GM23338 (cell line): ENCODE results near the gene NDUFS4. TPM values are rescaled to one million over a fixed set of nuclear protein-coding genes. Genes with fewer than 3 reads are reported as not detected.
A peak's percentile ranks its signal among the peaks of the same experiment; 100 is the strongest.

Source experiments
- ATAC-seq: fragments of 200-7000 bp; cut with Tn5 transposase; 3 replicates; pipeline ENCODE4 v1.9.1; 2020
- DNase-seq: peaks from one replicate; pipeline ENCODE4 v3.0.0-alpha.2; 2015; ENCODE audit warnings: low spot score
- H2AFZ ChIP-seq: fragments of 200-600 bp; sonication (generic); 2 replicates; pipeline ENCODE4 v1.8.0; 2016; ENCODE audit warnings: antibody characterized with exemption, mild to moderate bottlenecking, moderate library complexity
- H3F3A ChIP-seq: fragments of 200-600 bp; sonication (generic); replicated peaks from 2 replicates; pipeline ENCODE4 v1.8.0; 2017; ENCODE audit warnings: antibody characterized with exemption, mixed run types, low read depth
- H3K27ac ChIP-seq: fragments of 200-600 bp; sonication (generic); 2 replicates; pipeline ENCODE4 v1.6.1; 2016; ENCODE audit warnings: low read depth
- H3K27me3 ChIP-seq: fragments of 200-600 bp; sonication (generic); 2 replicates; pipeline ENCODE4 v1.8.0; 2016; ENCODE audit warnings: mild to moderate bottlenecking, mixed run types, moderate library complexity; ENCODE audit not compliant: insufficient read depth
- H3K36me3 ChIP-seq: fragments of 200-600 bp; sonication (generic); 2 replicates; pipeline ENCODE4 v1.8.0; 2016; ENCODE audit warnings: mild to moderate bottlenecking; ENCODE audit not compliant: insufficient read depth
- H3K4me1 ChIP-seq: fragments of 200-600 bp; sonication (generic); 2 replicates; pipeline ENCODE4 v1.8.0; 2016; ENCODE audit warnings: mild to moderate bottlenecking, moderate library complexity; ENCODE audit not compliant: insufficient read depth
- H3K4me2 ChIP-seq: fragments of 200-600 bp; sonication (generic); 2 replicates; pipeline ENCODE4 v1.7.1; 2017; ENCODE audit warnings: mixed run types
- H3K4me3 ChIP-seq: fragments of 200-600 bp; sonication (generic); 2 replicates; pipeline ENCODE4 v1.6.1; 2016; ENCODE audit warnings: mixed run types
- H3K79me2 ChIP-seq: fragments of 200-600 bp; sonication (generic); replicated peaks from 2 replicates; pipeline ENCODE4 v1.8.0; 2017; ENCODE audit warnings: mild to moderate bottlenecking; ENCODE audit not compliant: insufficient read depth
- H3K9me2 ChIP-seq: fragments of 200-600 bp; sonication (generic); 2 replicates; pipeline ENCODE4 v1.8.0; 2017; ENCODE audit not compliant: insufficient read depth
- H4K20me1 ChIP-seq: fragments of 200-600 bp; sonication (generic); replicated peaks from 2 replicates; pipeline ENCODE4 v1.8.0; 2017; ENCODE audit warnings: mild to moderate bottlenecking; ENCODE audit not compliant: insufficient read depth
- H3K27ac Mint-ChIP-seq: 2 replicates; pipeline ENCODE4 v1.8.0; 2020; ENCODE audit warnings: inconsistent platforms, mild to moderate bottlenecking, moderate library complexity, mixed read lengths
- H3K27me3 Mint-ChIP-seq: 3 replicates; pipeline ENCODE4 v1.8.0; 2022; ENCODE audit warnings: low read depth, mild to moderate bottlenecking, moderate library complexity, mixed read lengths, inconsistent platforms; ENCODE audit not compliant: insufficient read depth, poor library complexity
- H3K36me3 Mint-ChIP-seq: 3 replicates; pipeline ENCODE4 v1.8.0; 2021; ENCODE audit warnings: low read depth, mild to moderate bottlenecking, inconsistent platforms, moderate library complexity, mixed read lengths
- H3K4me1 Mint-ChIP-seq: 3 replicates; pipeline ENCODE4 v1.8.0; 2020; ENCODE audit warnings: mild to moderate bottlenecking, inconsistent platforms, mixed read lengths
- H3K4me3 Mint-ChIP-seq: 3 replicates; pipeline ENCODE4 v1.8.0; 2021; ENCODE audit warnings: moderate library complexity, mild to moderate bottlenecking, inconsistent platforms, mixed read lengths
- H3K9me3 Mint-ChIP-seq: 3 replicates; pipeline ENCODE4 v1.8.0; 2020; ENCODE audit warnings: moderate library complexity, mild to moderate bottlenecking, inconsistent platforms, mixed read lengths
- CREB1 ChIP-seq: fragments of 250-450 bp; sonication (Bioruptor Pico); IDR thresholded peaks from 2 replicates; pipeline ENCODE4 v1.5.0; 2020; ENCODE audit warnings: low read depth, mild to moderate bottlenecking, moderate library complexity
- EZH2 ChIP-seq: fragments of 200-600 bp; sonication (generic); IDR thresholded peaks from one replicate; pipeline ENCODE4 v1.8.0; 2017; ENCODE audit warnings: antibody characterized with exemption, mild to moderate bottlenecking, low read depth; ENCODE audit not compliant: unreplicated experiment
- EZH2phosphoT487 ChIP-seq: fragments of 200-600 bp; sonication (generic); IDR thresholded peaks from one replicate; pipeline ENCODE4 v1.8.1; 2018; ENCODE audit warnings: antibody characterized with exemption; ENCODE audit not compliant: unreplicated experiment
- JUNB ChIP-seq: IDR thresholded peaks from one replicate; pipeline ENCODE4 v1.6.1; 2016; ENCODE audit warnings: antibody characterized with exemption; ENCODE audit not compliant: unreplicated experiment
- NANOG ChIP-seq: IDR thresholded peaks from 2 replicates; pipeline ENCODE4 v1.6.1; 2016; ENCODE audit warnings: antibody characterized with exemption, borderline replicate concordance
- ZNF114 ChIP-seq: fragments of 250-450 bp; sonication (Bioruptor Pico); IDR thresholded peaks from 2 replicates; pipeline ENCODE4 v1.5.0; 2020; ENCODE audit warnings: mild to moderate bottlenecking, moderate library complexity
- ZNF462 ChIP-seq: fragments of 250-450 bp; sonication (Bioruptor Pico); IDR thresholded peaks from 2 replicates; pipeline ENCODE4 v1.5.0; 2020; ENCODE audit warnings: mild to moderate bottlenecking, moderate library complexity
- polyA plus RNA-seq: library from polyadenylated mRNA; unstranded; fragments of >200 nt; fragmentation: Nextera tagmentation; extraction: Ambion mirVana; gene quantifications from 2 replicates; pipeline ENCODE4 v1.2.1, GENCODE V29; 2016
- total RNA-seq: library from RNA; depleted of rRNA; stranded (reverse); fragments of >200 nt; shearing (Covaris generic); gene quantifications from 2 replicates; pipeline ENCODE4 v1.2.3, GENCODE V29; 2014

Gene NDUFS4
- total and polyA plus RNA-seq, 2 experiments from 2014 or later = 65.6 to 151 TPM

GRCh38 chr5:53678981-53679660, 118.7 kb downstream of the NDUFS4 start:
- Mint-ChIP-seq H3K4me3 (no peak overlapping the region), H3K36me3 (peaks cover 8% of the 10 kb centered on the region; the same call in 2 of the 3 replicates), H3K27ac (no peak overlapping the region), H3K27me3 (no peaks in the 10 kb centered on the region), H3K4me1 (peaks cover 3% of the 10 kb centered on the region; the same call in 2 of the 3 replicates), H3K9me3 (no peaks in the 10 kb centered on the region)
- Histone ChIP-seq H3K79me2 (no peaks in the 10 kb centered on the region), H3K27me3 (no peaks in the 10 kb centered on the region), H3K27ac (no peak overlapping the region), H4K20me1 (no peaks in the 10 kb centered on the region), H3K4me2 (no peak overlapping the region), H3F3A (no peaks in the 10 kb centered on the region), H2AFZ (no peak overlapping the region), H3K9me2 (no peaks in the 10 kb centered on the region), H3K4me3 (no peak overlapping the region), H3K4me1 (no peaks in the 10 kb centered on the region; the same call in 1 of the 2 replicates), H3K36me3 (no peaks in the 10 kb centered on the region)
- peak; percentile 5 for DNase-seq
- TF ChIP-seq EZH2 (no peak), EZH2phosphoT487 (no peak), JUNB (no peak), ZNF114 (CRISPR knock-in tag) (no peak), CREB1 (no peak), ZNF462 (CRISPR knock-in tag) (no peak), NANOG (no peak)
- no peak for ATAC-seq
